Embryonic facial prominence (tissue), 1 donor: ENCODE results near the gene CNTNAP1.

Experiments
- DNase-seq: peaks from one replicate; pipeline ENCODE4 v3.0.0-alpha.2; 2016; ENCODE audit errors: extremely low spot score

CNTNAP1 gene

DNA sequence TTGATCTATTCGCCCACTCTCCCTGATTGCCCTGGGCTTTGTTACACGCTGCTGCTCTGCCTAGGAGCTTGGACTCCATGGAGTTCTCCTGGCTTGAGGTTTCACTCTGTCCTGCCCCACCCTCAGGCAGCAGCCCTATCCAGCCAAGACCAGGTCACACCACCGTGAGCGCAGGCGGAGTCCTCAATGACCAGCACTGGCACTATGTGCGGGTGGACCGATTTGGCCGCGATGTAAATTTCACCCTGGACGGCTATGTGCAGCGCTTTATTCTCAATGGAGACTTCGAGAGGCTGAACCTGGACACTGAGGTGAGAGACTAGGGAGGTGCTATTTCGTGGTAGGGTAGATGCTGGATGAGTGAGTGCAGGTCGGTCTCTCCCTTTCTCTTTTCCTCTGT is 3.5 kb downstream of the CNTNAP1 start:
- DNase-seq = no peak

DNA sequence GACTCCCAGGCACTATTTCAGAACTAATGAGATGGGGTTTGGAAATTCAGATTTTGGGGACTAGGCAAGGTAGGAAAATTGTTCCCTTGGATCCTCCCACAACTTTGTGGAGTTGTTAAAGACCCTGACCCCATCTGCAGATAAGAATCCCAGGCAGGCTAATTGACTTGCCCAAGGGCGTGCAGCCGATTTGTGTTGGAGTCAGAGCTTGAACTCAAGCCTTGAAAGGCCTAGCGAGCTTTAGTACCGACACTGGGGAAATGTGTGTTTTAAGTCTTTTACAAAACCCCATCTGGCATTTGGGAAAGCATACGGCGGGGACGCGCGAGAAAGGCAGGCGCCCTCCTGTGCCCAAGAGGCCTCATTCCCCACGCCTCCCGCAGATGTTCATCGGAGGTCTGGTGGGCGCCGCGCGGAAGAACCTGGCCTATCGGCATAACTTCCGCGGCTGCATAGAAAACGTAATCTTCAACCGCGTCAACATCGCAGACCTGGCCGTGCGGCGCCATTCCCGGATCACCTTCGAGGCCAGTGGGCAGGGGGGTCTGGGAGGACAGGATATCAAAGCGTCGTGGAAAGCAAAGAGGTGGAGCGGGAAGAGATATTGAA is 4.3 kb downstream of the CNTNAP1 start:
- no peak for DNase-seq

DNA sequence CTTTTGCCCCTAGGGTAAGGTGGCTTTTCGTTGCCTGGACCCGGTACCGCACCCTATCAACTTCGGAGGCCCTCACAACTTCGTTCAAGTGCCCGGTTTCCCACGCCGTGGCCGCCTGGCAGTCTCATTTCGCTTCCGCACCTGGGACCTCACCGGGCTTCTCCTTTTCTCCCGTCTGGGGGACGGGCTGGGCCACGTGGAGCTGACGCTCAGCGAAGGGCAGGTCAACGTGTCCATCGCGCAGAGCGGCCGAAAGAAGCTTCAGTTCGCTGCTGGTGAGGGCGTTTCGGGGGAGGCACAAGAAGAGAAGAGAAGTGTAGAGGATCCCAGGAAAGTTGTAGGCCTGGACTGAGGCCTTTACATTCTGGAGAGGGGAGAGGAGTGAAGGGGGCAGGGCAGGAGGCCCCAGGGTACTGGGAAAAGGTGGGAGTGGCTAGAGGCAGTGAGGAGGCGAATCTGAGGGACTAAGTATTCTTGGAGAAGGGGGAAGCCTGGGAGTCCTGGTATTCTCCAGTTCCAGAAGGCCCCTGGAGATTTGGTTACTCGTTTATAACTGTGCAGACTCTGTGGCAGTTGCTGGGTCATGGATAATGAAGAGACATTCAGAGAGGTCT is 5.5 kb downstream of the CNTNAP1 start:
- DNase-seq = no peak

DNA sequence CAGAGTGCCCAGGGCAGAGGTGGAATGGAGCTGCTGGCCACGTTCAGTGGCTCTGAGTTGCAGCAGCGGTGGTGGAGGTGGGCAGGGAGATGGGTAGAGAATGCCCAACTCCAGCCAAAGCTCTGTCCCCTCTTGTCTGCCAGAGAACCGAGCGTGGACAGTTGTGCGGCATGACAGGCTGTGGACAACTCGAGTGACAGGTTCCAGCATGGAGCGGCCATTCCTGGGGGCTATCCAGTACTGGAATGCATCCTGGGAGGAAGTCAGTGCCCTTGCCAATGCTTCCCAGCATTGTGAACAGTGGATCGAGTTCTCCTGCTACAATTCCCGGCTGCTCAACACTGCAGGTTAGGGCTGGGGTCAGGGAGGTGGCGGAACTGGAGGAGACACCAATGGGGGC is 8.3 kb downstream of the CNTNAP1 start:
- DNase-seq = no peak

DNA sequence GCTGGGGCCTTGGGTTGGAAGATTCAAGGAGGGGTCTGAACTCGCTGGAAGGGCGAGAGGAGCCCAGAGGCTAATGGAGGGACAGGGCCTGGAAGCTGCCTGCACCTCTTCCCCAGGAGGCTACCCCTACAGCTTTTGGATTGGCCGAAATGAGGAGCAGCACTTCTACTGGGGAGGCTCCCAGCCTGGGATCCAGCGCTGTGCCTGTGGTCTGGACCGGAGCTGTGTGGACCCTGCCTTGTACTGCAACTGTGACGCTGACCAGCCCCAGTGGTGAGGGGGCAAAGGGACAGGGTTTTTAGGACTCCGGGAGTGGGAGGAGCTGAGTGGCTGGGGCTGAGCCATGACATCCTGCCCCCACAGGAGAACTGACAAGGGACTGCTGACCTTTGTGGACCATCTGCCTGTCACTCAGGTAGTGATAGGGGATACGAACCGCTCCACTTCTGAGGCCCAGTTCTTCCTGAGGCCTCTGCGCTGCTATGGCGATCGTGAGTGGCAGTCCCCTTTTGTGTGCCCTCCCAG is 8.8 kb downstream of the CNTNAP1 start:
- no peak for DNase-seq

DNA sequence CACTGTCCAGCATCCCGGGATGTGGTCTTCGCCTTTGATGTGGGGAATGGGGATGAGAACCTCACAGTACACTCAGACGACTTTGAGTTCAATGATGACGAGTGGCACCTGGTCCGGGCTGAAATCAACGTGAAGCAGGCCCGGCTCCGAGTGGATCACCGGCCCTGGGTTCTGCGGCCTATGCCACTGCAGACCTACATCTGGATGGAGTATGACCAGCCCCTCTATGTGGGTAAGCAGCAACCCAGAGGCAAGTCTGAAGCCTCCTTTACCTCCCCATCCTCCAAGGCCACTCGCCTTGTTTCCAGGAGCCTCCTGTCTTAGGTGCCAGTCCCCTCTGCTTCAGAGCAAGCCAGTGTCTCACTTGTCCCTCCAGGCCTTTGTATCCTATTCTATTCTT is 10.2 kb downstream of the CNTNAP1 start:
- no peak for DNase-seq

DNA sequence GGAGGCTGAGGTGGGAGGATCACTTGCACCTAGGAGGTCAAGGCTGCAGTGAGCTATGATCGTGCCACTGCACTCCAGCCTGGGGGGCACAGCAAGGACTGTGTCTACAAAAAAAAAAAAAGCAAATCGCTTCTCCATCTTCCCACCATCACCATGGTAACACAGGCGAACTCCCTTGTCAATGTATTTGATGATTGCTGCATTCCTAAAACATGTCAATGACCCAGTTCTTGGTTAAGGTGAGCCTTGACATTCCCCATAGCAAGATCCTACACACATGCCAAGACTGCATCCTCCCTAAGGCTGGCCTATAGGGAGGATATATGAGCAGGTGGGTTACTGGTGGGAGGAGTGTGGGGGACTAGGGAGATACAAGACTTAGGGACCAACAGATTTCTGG is 12.2 kb downstream of the CNTNAP1 start:
- DNase-seq = no peak

DNA sequence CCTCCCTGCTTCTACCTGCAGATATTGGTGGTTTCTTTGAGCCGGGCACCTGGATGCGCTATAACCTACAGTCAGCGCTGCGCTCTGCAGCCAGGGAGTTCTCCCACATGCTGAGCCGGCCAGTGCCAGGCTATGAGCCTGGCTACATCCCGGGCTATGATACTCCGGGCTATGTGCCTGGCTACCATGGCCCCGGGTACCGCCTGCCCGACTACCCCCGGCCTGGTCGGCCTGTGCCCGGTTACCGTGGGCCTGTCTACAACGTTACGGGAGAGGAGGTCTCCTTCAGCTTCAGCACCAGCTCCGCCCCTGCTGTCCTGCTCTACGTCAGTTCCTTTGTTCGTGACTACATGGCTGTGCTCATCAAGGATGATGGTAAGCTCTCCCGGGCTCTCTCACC is 13.2 kb downstream of the CNTNAP1 start:
- no peak for DNase-seq

DNA sequence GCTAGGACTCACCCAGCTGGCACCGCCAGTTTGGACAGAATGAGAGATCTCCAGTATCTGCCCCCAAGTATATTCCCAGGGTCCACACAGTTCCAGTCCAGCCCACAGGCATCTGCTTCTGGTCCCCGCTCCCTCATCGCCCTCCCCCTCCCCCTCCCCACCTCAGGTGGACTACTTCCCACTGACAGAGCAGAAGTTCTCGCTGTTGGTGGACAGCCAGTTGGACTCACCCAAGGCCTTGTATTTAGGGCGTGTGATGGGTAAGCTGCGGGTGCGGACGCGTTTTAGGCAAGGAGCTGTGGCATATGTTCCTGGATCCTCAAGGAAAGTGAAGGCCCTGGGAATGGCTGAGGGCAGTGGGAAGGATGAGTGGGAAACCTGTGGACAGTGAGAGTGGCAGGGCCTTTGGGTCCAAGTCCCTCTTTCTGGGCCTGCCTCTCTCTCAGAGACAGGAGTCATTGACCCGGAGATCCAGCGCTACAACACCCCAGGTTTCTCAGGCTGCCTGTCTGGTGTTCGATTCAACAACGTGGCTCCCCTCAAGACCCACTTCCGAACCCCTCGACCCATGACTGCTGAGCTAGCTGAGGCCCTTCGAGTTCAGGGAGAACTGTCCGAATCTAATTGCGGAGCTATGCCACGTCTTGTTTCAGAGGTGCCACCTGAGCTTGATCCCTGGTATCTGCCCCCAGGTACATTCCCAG is 14.9 kb downstream of the CNTNAP1 start:
- DNase-seq = no peak

DNA sequence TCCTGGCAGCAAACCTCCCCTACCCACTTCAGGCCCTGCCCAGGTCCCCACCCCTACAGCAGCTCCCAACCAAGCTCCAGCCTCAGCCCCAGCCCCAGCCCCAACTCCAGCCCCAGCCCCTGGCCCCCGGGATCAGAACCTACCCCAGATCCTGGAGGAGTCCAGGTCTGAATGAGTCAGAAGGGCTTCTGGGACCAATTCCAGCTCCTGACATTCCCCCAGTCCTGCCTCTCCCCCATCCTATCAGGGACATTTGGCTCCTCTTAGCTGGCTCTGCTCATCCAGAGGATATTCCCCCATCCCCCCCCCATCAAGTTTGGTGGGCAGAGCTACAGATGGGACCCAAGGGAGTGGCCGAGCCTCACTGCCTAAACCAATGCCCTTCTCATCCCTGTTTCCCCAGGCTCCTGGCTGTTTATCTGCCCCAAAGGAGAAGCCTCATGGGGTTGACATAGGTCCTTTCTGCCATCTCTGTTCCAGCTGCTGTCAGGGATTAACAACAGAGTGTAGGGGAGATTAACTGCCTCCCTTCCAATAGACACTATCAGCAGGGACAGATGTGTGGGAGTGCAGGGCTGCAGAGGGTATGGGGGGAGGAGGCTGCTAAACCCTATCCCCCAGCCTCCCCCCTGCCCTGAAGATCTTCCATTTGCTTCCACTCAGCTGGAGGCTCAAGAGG is 16.5 kb downstream of the CNTNAP1 start:
- no peak for DNase-seq

DNA sequence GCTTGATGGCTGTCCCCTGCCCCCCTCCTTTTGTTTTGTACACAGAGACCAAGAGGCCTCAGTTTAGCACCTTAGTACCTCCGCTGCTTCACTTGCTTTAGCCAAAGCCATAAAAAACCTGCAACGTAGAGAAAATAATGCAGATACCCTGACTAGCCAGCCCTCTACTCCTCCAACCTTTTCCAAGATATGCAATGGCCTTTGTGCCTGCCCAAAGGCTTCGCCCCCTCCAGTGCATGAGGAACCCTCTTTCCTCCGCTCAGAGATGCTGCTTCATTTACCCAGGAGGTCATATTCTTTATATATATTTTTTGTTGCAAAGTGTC is 17.0 kb downstream of the CNTNAP1 start:
- no peak for DNase-seq

DNA sequence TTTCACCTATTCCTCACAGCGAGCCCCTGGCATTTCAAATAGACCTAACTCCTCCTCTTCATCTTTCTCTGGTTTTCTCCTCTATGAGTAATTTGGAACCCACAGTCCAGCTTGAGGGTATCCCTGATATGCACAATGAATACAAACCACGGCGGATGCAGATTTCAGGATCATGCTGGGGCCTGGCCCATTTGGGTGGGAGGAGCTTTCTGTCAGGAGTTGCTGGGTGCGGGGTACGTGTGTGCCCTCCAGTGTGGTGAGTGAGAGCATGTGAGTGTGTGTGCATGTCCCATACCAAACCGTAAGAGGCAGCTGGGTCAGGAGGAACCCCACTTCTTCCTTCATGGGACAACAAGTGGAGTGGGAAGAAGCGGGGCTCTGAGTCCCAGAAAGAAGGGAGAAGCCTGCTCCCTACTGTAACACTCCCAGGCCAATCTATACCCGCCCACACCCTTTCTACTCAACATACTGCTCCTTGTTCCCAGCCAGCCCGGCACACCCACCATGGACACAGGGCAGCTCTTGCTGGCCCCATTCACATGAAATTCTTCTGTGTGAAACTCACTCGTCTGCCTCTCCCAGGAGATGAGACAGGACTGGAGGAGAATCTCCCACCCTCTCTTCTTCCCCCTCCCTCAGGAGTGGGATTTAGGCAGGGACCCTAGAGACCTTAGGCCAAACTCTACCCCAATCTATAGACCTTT is 18.4 kb downstream of the CNTNAP1 start:
- no peak for DNase-seq

DNA sequence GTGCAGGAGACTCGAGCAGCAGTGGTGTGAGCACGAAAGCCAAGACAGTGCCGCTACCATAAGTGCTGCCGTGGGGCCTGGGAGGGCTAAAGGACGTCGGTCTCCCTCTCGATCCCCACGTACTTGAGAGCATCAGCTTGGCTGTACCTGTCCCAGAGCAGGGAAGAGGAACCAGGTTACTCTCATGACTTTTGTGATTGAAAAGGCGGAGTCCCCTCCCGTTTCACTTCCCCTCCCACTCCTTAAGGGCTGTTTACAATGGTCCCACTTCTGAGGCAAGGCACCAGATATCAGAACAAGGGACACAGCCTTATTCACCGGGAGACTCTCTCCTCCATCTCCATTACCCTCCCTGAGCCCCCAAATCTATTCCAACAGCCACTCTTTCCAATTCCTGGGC is 20.1 kb downstream of the CNTNAP1 start:
- no peak for DNase-seq

DNA sequence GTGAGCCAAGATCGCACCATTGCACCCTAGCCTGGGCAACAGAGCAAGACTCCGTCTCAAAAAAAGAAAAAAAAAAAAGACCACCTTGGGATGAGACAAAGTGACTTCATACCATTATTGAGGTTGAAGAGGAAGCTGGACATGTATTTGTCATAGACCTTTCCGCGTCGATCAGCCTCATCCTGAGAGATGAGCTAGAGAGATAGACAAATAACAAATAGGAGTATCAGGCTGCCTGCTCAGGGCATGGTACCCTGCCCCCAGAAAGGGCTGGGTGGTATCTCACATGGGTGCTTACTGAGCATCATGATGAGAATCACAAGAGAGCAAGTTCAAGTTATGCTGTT is 22.1 kb downstream of the CNTNAP1 start:
- DNase-seq = no peak

DNA sequence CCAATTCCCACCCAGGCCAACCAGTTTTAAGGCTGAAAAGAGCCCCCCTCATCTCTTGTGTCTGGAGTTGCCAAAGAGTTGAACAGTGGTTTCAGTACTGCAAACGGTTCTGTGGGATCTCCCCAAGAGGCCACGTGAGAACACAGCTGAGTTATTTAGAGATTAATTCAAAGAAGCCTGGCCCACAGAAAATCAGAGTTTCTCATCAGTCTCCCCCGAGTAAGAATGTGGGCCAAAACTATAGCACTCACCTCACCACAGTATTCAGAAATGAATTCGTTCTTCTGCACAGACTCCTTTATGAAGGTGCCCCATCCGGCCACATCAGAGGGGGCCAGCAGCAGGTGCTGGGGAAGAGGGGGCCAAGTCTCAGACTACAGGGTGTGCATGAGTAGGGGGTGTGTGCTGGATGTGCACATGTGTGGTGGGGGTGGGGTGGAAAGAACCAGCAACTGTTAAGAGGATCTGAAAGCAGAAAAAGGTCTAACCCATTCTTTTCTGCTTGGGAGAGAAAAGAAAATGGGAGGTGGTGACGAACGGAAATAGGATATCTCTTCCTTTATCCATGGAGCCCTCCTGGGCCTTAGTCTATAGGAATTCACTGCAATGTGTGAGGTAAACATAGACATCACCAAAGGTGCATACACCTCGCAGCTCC is 22.6 kb downstream of the CNTNAP1 start:
- no peak for DNase-seq

DNA sequence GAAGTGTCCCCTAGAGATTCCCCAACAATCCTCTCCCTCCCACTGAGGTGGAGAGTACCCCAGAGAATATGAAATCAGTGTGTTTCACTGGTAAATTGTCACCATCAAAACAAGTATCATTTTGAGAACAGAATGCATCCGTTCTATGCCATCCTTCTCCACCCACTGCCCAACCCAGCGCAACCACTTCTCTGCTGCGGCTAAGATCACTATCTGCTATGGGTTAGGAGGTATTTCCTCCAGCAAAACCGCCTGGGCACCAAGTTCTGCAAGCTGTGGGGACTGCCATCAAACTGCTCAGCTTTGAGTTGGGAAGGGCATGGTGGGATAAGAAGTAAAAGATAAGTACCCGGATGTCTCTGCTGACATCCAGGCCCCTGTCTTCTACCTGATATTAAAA is 24.4 kb downstream of the CNTNAP1 start:
- no peak for DNase-seq

DNA sequence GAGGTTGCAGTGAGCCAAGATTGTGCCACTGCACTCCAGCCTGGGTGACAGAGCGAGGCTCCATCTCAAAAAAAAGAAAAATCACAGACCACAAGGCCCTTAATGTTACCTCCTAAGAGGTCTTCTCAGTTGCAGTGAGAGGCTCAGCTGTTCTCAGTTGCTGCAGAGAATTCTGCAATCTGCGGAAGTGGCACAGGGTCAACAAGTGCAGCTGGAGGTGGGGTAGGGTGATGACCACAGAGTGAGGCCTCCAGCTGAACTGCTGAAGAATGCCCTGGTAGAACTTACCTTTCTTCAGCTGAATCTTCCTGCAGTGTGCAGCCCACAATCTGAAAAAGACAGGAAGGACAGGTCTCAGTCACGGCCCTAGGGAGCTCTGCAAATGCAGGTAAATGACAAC is 26.3 kb downstream of the CNTNAP1 start:
- no peak for DNase-seq

DNA sequence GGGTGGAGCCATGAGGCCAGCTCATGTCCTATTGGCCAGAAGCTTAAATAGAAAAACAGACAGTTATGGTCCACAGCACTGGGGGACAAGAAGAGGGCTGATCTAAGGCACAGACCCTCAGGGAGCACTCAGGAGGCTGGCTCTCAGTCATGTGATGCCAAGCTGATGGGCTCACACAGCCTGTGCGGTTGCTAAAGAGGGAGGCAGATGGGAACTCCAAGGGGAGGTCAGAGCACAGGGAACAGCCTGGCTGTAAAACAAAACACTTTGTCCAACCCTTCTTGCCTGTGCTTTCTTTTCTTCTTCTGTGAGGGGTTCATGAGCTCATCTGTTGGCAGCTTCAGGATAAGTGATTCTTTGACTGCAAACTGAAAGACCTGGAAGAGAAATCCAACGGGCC is 27.2 kb downstream of the CNTNAP1 start:
- no peak for DNase-seq

DNA sequence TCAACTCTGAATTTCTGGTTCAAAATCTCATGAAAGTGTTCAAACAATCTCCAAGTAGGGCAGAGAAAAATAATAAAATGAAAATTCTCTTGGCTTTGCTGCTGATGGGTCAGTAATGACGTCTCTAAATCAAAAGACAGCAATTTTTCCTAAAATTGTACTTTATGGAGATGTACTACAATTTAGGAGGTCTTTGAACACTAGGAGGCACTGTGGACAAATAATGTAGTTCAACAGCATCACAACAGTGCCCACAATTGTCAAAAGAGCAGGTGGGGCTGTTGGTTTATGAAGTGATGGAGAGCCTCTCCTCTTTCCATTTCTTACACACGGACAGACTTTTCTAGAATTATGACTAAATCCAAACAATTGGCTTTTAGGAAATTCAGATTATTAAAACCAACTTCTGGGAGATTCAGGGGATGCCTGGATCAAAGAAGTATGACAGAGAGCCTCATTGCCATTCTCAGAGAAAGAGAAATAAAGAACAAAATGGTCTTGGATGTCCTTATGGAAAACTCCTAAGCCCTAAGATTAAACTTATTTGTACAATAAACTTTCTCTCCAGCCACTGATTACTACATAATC is 38.8 kb downstream of the CNTNAP1 start:
- peak; percentile 20 for DNase-seq

DNA sequence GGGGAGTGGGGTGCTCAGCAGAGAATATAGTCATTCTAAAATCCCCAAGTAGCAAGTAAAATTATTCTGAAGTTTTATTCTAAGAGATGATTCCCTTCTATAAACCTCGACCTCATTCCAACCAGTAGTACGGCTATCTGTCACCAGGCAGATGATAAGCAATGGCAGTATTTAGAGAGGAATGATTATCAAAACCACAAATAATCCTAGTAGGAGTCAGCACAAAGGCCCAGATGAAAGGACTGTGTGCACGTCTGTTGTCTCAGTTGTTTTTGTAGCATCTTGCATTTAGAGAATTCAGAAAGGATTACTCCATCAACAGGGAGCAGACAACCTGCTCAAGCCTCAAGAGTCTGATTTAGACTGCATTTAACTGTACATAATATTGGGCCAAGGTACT is 41.3 kb downstream of the CNTNAP1 start:
- no peak for DNase-seq

DNA sequence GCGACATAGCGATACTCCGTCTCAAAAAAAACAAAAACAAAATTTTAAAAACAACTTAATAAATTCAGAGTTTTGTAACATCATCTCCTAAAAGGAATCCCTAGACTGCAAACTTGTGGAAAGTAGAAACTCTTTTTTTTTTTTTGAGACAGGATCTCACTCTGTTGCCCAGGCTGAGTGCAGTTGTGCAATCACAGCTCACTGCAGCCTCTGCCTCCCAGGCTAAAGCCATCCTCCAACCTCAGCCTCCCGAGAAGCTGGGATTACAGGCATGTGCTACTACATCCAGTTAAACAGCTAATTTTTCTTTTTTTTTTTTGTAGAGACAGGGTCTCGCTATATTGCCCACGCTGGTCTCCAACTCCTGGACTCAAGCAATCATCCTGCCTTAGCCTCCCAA is 42.8 kb downstream of the CNTNAP1 start:
- DNase-seq = no peak
